ENCODE data around the gene CD248.

CD248 gene

DNA sequence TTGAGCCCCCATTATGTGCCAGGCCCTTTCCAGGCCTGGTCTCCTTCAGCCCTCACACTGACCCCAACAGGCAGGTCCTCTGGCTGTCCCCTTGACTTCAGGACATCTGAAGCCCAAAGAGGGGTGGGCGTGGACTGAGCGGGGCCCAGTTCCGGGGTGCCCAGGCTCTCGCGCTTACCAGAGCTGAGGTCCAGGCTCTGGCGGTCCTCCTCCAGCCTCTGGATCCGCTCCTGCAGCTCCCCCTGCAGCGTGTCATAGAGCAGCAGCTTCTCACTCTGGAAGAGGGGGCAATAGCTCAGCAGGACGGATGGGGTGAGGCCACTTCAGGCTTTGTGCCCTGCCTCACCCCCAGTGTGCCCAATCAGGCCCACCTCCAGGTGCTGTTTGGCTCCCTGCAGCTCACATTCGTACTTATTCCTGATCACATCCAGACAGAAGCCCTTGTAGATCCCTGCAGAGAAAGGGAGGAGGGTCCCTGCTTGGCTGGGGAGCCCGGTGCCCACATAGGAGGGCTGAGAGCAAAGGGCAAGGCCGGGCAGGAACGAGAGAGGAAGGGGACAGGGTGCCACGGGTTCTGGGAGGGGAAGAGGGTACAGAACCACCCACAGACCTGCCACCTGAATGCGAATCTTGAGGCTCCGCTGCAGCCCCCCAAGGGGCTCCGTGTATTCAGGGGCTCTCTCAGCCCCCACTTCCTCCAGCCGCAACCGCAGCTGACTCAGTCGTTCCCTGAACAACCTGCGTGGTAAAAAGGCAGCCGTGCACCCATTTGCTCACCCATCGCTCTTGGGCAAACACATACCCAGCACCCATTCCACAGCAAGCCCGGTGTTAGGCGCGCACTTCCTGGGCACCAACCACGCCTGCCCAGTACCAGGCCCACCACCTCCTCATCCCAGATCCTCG, 24.0 kb upstream of the CD248 start:
- Histone ChIP-seq H3K9me3 (ENCODE audit: control extremely low read depth in 1 of 5, control insufficient read depth in 4 of 5, insufficient read depth in 2 of 5, low read depth in 1 of 5, low read length in 4 of 5) (no peaks in the 10 kb centered on the region), H3K27me3 (replicated peaks in 2 of 5; ENCODE audit: control insufficient read depth in 4 of 5, insufficient read depth in 5 of 5, low read length in 4 of 5) (peaks cover 0 to 2% (median 0%) of the 10 kb centered on the region in 5 experiments), H3K4me3 (ENCODE audit: control insufficient read depth in 1 of 7, extremely low read depth in 1 of 7, insufficient read depth in 4 of 7, low read depth in 2 of 7, low read length in 6 of 7) (no peak overlapping the region), H3K27ac (ENCODE audit: insufficient read depth in 1 of 2, low read depth in 1 of 2, low read length in 2 of 2, poor library complexity in 1 of 2, severe bottlenecking in 2 of 2) (no peak overlapping the region), H3K36me3 (ENCODE audit: control insufficient read depth in 4 of 4, insufficient read depth in 4 of 4, low read length in 3 of 4) (peaks cover 6 to 56% (median 45%) of the 10 kb centered on the region in 4 experiments), H3K4me1 (ENCODE audit: control extremely low read depth in 1 of 4, control insufficient read depth in 4 of 4, insufficient read depth in 4 of 4, low read length in 3 of 4) (peaks cover 6 to 35% (median 32%) of the 10 kb centered on the region in 4 experiments)
- ChIA-PET POLR2A (no interaction called here), CTCF (interaction anchor here (0.8 to 7.5 kb wide), 3 partner anchors 9 to 66 kb away, joined by 3 to 52 read pairs (median 34); no protein-coding TSS in a partner anchor)
- 97% methylated on average over 27 of the region's 28 CpGs for WGBS (ENCODE audit: insufficient coverage)
- DNase-seq, result no peak

- 84% methylated on average over 14 of the region's 14 CpGs for WGBS (ENCODE audit: insufficient coverage)
- ChIA-PET POLR2A (no interaction called here), CTCF (interaction anchor here (7.5 kb wide), 1 partner anchor 28 kb away, joined by 52 read pairs; no protein-coding TSS in a partner anchor)
- Histone ChIP-seq H3K36me3 (ENCODE audit: control insufficient read depth in 4 of 4, insufficient read depth in 4 of 4, low read length in 3 of 4) (peaks cover 6 to 56% (median 45%) of the 10 kb centered on the region in 4 experiments), H3K27me3 (replicated peaks in 2 of 5; ENCODE audit: control insufficient read depth in 4 of 5, insufficient read depth in 5 of 5, low read length in 4 of 5) (peaks cover 0 to 2% (median 0%) of the 10 kb centered on the region in 5 experiments), H3K4me1 (ENCODE audit: control extremely low read depth in 1 of 4, control insufficient read depth in 4 of 4, insufficient read depth in 4 of 4, low read length in 3 of 4) (peaks cover 6 to 32% (median 30%) of the 10 kb centered on the region in 4 experiments), H3K4me3 (ENCODE audit: control insufficient read depth in 1 of 7, extremely low read depth in 1 of 7, insufficient read depth in 4 of 7, low read depth in 2 of 7, low read length in 6 of 7) (no peak overlapping the region), H3K27ac (ENCODE audit: insufficient read depth in 1 of 2, low read depth in 1 of 2, low read length in 2 of 2, poor library complexity in 1 of 2, severe bottlenecking in 2 of 2) (no peak overlapping the region), H3K9me3 (ENCODE audit: control extremely low read depth in 1 of 5, control insufficient read depth in 4 of 5, insufficient read depth in 2 of 5, low read depth in 1 of 5, low read length in 4 of 5) (no peaks in the 10 kb centered on the region)
- no peak for DNase-seq
Measured at GRCh38 chr11:66339686-66340483, 23.0 kb upstream of the CD248 start.

DNA sequence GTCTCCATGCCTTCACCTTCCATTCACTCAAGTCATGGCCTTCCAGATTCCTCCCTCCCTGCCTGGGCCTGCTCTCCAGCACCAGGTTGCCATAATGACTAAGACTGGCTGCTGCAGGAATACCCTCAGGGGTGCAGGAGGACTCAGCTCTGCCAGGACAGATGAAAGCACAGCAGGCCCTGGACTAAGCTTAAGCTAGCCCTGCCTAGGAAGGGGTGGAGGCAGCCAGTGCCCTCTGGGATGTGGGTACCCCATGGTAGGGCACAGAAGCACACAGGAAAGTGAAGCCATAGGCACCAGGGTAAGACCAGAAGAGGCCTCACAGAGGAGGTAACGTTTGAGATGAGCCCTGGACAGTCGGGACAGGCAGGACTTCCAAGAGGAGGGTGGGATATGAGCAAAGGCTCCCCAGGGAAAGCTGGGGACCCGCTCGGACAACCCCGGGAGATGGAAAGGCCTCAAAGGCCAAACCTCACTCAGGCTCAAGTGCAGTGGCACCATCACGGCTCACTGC, 22.4 kb upstream of the CD248 start:
- H3K4me1 ChIP-seq (ENCODE audit: control extremely low read depth in 1 of 4, control insufficient read depth in 4 of 4, insufficient read depth in 4 of 4, low read length in 3 of 4), result peaks cover 4 to 28% (median 26%) of the 10 kb centered on the region in 4 experiments
- POLR2A ChIA-PET, result no interaction called here
- H3K27me3 ChIP-seq (replicated peaks in 2 of 5; ENCODE audit: control insufficient read depth in 4 of 5, insufficient read depth in 5 of 5, low read length in 4 of 5), result peaks cover 0 to 2% (median 0%) of the 10 kb centered on the region in 5 experiments
- no peaks in the 10 kb centered on the region for H3K9me3 ChIP-seq (ENCODE audit: control extremely low read depth in 1 of 5, control insufficient read depth in 4 of 5, insufficient read depth in 2 of 5, low read depth in 1 of 5, low read length in 4 of 5)
- CTCF ChIA-PET, result interaction anchor here (1.7 to 7.5 kb wide), 2 partner anchors 10 to 27 kb away, joined by 6 to 52 read pairs; no protein-coding TSS in a partner anchor
- H3K36me3 ChIP-seq (ENCODE audit: control insufficient read depth in 4 of 4, insufficient read depth in 4 of 4, low read length in 3 of 4), result peaks cover 6 to 56% (median 45%) of the 10 kb centered on the region in 4 experiments
- no peak overlapping the region for H3K4me3 ChIP-seq (ENCODE audit: control insufficient read depth in 1 of 7, extremely low read depth in 1 of 7, insufficient read depth in 4 of 7, low read depth in 2 of 7, low read length in 6 of 7)
- no peak for DNase-seq
- 98% methylated on average over 6 of the region's 6 CpGs for WGBS (ENCODE audit: insufficient coverage)
- no peak overlapping the region for H3K27ac ChIP-seq (ENCODE audit: insufficient read depth in 1 of 2, low read depth in 1 of 2, low read length in 2 of 2, poor library complexity in 1 of 2, severe bottlenecking in 2 of 2)

DNA sequence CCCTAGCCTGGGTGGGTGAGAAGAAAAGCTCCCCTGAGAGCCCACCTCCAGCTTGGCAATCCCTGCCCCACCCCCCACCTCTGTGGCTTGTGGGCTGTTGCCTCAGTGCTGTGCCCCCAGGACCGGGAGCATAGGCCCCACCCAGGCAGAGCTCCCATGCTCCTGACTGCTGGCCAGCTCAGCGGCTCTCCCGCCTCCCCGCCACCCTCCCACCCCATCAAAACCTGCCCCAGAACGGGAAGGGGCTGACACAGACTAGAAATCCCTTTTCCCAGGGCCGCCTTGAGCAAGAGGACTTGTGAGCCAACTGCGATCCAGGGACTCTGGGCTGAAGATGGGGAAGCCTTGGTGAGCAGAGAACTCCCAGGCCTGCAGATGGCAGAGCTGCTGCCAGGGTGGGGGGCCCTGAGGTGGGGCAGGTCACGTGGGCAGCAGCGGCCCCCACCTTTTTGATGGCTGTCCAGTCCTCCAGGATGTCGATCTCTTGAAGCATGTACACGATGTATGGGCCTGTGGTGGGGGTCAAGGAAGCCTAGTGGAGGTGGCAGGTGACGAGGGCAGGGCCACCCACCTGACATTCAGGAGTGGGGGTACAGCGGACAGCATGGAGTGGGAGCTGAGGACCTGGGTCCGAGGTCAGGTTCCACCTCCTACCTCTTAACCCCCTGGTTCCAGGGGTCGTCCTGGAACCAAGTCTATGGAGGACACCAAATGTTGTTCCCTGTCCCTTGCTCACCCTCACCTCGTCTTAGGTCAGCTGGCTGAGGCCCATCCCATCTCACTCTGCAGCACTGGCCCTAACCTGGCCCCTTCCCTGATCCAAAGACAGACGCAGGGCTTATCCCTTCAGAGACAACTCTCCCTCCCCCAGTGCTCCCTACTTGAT, 21.7 kb upstream of the CD248 start:
- Histone ChIP-seq H3K4me1 (ENCODE audit: control extremely low read depth in 1 of 4, control insufficient read depth in 4 of 4, insufficient read depth in 4 of 4, low read length in 3 of 4) (peaks cover 0 to 22% (median 20%) of the 10 kb centered on the region in 4 experiments), H3K4me3 (ENCODE audit: control insufficient read depth in 1 of 7, extremely low read depth in 1 of 7, insufficient read depth in 4 of 7, low read depth in 2 of 7, low read length in 6 of 7) (no peak overlapping the region), H3K27ac (ENCODE audit: insufficient read depth in 1 of 2, low read depth in 1 of 2, low read length in 2 of 2, poor library complexity in 1 of 2, severe bottlenecking in 2 of 2) (no peak overlapping the region), H3K27me3 (replicated peaks in 2 of 5; ENCODE audit: control insufficient read depth in 4 of 5, insufficient read depth in 5 of 5, low read length in 4 of 5) (peaks cover 0 to 2% (median 0%) of the 10 kb centered on the region in 5 experiments), H3K36me3 (ENCODE audit: control insufficient read depth in 4 of 4, insufficient read depth in 4 of 4, low read length in 3 of 4) (peaks cover 6 to 56% (median 45%) of the 10 kb centered on the region in 4 experiments), H3K9me3 (ENCODE audit: control extremely low read depth in 1 of 5, control insufficient read depth in 4 of 5, insufficient read depth in 2 of 5, low read depth in 1 of 5, low read length in 4 of 5) (no peaks in the 10 kb centered on the region)
- 94% methylated on average over 16 of the region's 17 CpGs for WGBS (ENCODE audit: insufficient coverage)
- no peak for DNase-seq
- POLR2A ChIA-PET, result interaction anchor here (1.1 kb wide), 1 partner anchor 175 kb away, joined by 3 read pairs; no protein-coding TSS in a partner anchor
- CTCF ChIA-PET, result interaction anchor here (0.5 to 7.5 kb wide), 6 partner anchors 8 to 78 kb away, joined by 3 to 52 read pairs (median 4); no protein-coding TSS in a partner anchor

DNA sequence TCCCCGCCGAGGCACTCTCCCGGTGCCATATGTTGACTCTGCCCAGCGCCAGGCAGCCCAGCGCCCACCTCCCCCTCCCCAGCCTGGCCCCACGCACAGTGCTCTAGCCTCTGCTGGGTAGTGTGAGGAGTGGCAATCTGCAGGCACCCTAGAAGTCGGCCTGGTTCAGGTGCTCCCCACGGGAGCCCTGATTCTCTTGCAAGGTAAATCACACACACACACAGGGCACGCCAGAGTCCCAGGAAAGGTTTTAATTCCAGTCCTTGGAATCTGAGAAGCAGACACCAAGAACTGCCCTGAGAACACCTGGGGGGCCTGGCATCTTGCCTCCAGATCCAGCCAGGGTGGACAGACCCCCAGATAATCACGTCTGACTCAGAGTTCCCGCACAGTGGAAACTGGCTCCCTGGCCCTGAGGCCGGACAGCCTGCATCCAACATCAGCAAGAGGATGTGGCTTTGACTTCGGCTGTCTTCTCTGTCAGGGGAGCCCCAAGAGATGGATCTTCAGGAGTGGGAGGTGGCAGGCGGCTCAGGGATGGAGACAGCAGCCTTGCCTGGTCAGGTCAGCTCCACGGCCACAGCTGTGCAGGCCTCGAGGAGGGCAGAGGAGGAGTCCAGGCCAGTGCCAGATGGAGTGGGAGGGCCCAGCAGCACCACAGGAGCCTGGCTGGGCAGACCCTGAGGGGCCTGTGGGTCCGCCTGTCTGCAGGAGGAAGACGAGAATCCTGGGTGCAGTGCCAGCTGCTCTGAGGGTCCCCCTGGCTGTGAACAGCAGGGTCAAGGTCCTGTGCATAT, 20.5 kb upstream of the CD248 start:
- no peak overlapping the region for H3K27ac ChIP-seq (ENCODE audit: insufficient read depth in 1 of 2, low read depth in 1 of 2, low read length in 2 of 2, poor library complexity in 1 of 2, severe bottlenecking in 2 of 2)
- peaks cover 0 to 2% (median 0%) of the 10 kb centered on the region in 5 experiments for H3K27me3 ChIP-seq (replicated peaks in 2 of 5; ENCODE audit: control insufficient read depth in 4 of 5, insufficient read depth in 5 of 5, low read length in 4 of 5)
- no peak for DNase-seq
- ChIA-PET POLR2A (interaction anchor here (1.1 kb wide), 1 partner anchor 174 kb away, joined by 3 read pairs; no protein-coding TSS in a partner anchor), CTCF (interaction anchor here (0.5 to 2.4 kb wide), 5 partner anchors 8 to 77 kb away, joined by 3 to 15 read pairs (median 5); partner anchors contain the start of gene BRMS1)
- H3K36me3 ChIP-seq (ENCODE audit: control insufficient read depth in 4 of 4, insufficient read depth in 4 of 4, low read length in 3 of 4), result peaks cover 6 to 52% (median 43%) of the 10 kb centered on the region in 4 experiments
- H3K4me3 ChIP-seq (ENCODE audit: control insufficient read depth in 1 of 7, extremely low read depth in 1 of 7, insufficient read depth in 4 of 7, low read depth in 2 of 7, low read length in 6 of 7), result no peak overlapping the region
- H3K9me3 ChIP-seq (ENCODE audit: control extremely low read depth in 1 of 5, control insufficient read depth in 4 of 5, insufficient read depth in 2 of 5, low read depth in 1 of 5, low read length in 4 of 5), result no peaks in the 10 kb centered on the region
- 90% methylated on average over 13 of the region's 18 CpGs for WGBS (ENCODE audit: insufficient coverage)
- peaks cover 0 to 22% (median 20%) of the 10 kb centered on the region in 4 experiments for H3K4me1 ChIP-seq (ENCODE audit: control extremely low read depth in 1 of 4, control insufficient read depth in 4 of 4, insufficient read depth in 4 of 4, low read length in 3 of 4)

All from common myeloid progenitor, CD34-positive (primary cell).